Measurements from ENCODE around the gene LHX2.

The LHX2 gene

DNA sequence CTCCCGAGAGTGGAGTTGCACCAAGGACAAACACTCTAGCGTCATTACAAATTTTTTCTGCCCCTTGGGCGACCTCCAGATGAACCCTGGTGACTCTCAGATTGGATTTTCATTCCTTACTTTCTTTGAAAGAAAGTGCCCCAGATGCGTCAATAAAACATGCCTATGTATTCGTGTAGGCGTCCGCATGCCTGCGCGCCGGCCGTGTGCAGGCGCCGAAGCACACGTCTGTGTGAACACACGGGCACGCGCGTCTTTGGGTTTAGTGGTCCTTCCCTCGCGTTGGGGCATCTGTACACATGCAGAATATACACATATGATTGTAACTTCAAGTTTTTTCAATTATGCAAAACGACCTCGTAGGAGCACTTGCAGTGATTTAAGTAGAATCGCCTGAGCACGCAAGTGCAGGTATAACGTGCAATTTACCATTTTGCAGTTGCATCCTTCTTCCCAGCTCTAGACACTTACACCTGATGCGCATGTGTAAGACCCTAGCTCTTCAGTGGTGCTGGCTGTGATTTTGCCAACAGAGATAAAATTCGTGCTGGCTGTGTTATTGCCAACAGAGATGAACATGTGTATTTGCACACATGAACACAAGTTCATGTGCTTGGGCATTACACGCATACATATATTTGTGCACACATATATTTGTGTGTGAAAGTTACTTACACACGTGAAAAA lies 1.9 kb upstream of the LHX2 start:
- H3K4me3 ChIP-seq (replicated peaks; ENCODE audit: low read depth, low read length) = no peak overlapping the region
- no peak for DNase-seq (ENCODE audit: low read depth)
- TF ChIP-seq, protein P1, sequence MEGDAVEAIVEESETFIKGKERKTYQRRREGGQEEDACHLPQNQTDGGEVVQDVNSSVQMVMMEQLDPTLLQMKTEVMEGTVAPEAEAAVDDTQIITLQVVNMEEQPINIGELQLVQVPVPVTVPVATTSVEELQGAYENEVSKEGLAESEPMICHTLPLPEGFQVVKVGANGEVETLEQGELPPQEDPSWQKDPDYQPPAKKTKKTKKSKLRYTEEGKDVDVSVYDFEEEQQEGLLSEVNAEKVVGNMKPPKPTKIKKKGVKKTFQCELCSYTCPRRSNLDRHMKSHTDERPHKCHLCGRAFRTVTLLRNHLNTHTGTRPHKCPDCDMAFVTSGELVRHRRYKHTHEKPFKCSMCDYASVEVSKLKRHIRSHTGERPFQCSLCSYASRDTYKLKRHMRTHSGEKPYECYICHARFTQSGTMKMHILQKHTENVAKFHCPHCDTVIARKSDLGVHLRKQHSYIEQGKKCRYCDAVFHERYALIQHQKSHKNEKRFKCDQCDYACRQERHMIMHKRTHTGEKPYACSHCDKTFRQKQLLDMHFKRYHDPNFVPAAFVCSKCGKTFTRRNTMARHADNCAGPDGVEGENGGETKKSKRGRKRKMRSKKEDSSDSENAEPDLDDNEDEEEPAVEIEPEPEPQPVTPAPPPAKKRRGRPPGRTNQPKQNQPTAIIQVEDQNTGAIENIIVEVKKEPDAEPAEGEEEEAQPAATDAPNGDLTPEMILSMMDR (IDR thresholded peaks at IDR 0.05; ENCODE audit: low read length, missing control alignments) = no peak

DNA sequence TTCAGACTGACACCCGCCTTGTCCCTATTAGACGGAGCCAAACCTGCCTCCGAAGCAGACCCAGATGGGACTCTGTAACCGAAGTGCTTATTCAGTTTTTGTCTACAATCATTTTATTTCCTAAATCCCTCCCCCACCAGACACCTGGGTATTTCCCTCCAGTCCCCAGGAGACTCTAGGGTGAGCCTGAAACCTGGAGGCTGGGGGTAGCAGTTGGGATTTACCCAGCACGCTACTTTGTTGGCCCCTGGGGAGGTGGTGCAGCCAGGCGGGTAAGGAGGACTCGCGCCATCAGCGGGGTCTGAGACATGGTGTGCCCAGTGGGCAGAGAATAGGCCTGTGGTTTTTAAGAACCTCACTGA lies 1.3 kb upstream of the LHX2 start:
- DNase-seq (ENCODE audit: low read depth) = no peak
- TF ChIP-seq, protein P1 (IDR thresholded peaks at IDR 0.05; ENCODE audit: low read length, missing control alignments) = no peak
- H3K4me3 ChIP-seq (replicated peaks; ENCODE audit: low read depth, low read length) = no peak overlapping the region

DNA sequence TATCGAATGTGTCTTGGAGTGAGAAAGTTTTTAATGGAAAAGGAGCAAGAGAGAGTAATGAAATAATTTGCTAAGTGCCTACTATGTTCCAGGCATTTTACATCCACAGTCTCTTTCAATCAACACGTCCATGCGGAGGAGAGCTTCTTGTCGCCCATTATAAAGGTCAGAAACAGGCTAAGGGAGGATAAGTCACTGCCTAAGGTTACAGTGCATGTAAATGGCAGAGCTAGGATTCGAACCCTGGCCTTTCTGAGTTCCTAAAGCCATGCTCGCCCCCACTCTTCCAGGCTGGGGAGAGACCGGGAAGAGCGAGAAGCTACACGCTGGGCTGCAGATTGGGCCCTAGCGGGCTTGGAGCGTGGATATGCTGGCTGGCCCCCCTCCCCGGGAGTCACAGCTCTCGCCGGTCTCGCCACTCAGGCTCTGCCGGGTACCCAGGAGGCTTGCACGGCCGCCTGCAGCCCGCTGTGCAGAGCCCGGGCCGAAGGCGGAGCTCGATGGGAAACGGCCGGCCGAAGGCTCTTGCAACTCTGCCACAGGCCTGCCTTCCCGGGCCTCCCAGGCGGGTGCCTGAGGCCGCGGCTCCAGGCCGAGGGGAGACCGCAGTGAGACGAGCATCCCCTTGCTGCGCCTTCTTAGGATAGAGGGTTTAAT lies 775 bp upstream of the LHX2 start:
- peak overlapping the region; percentile 25 for H3K4me3 ChIP-seq (replicated peaks; ENCODE audit: low read depth, low read length)
- DNase-seq (ENCODE audit: low read depth) = peak; percentile 28
- TF ChIP-seq, protein P1 (IDR thresholded peaks at IDR 0.05; ENCODE audit: low read length, missing control alignments) = no peak

DNA sequence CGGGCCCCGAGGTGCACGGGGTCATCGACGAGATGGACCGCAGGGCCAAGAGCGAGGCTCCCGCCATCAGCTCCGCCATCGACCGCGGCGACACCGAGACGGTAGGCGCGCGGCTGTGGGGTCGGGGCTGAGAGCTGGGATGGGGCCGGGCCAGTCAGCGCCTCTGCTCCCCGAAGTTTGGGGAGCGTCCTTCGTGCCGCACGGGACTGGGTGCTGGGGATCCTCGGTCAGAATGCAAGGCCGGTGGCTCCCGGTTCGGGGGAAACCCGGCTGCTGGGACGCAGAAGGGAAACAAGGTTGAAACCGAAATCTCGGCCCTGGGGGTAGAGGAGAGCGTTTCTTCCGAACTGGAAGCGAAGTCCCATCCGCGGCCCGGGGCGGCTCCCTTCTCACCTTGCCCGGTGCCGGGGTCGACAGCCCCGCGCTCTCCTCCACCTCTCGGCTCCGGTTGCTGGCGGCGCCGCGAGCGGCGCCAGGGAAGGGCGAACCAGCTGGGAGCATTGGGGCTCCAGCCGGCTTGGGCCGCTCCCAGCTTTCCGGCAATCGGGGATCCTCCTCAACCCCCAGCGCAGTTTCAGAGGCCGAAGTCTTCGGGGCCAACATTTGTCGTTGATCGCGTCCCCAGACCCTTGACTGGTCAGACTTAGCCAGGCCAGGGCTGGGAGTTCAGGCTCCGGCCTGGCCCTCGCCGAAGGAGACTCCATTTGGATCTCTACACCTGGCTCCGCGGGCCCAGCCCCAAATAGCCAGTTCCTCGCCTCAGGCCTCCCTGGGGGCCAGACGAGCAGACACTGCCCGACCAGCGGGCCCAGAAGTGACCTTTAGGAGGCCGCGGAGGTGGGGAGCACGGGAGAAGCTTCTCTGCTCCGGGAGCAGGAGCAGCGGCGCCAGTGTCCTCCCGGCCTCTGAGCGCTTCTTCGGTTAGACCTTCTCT lies 1.1 kb downstream of the LHX2 start:
- no peak overlapping the region for H3K4me3 ChIP-seq (replicated peaks; ENCODE audit: low read depth, low read length)
- no peak for DNase-seq (ENCODE audit: low read depth)
- TF ChIP-seq, protein P1 (IDR thresholded peaks at IDR 0.05; ENCODE audit: low read length, missing control alignments) = no peak

DNA sequence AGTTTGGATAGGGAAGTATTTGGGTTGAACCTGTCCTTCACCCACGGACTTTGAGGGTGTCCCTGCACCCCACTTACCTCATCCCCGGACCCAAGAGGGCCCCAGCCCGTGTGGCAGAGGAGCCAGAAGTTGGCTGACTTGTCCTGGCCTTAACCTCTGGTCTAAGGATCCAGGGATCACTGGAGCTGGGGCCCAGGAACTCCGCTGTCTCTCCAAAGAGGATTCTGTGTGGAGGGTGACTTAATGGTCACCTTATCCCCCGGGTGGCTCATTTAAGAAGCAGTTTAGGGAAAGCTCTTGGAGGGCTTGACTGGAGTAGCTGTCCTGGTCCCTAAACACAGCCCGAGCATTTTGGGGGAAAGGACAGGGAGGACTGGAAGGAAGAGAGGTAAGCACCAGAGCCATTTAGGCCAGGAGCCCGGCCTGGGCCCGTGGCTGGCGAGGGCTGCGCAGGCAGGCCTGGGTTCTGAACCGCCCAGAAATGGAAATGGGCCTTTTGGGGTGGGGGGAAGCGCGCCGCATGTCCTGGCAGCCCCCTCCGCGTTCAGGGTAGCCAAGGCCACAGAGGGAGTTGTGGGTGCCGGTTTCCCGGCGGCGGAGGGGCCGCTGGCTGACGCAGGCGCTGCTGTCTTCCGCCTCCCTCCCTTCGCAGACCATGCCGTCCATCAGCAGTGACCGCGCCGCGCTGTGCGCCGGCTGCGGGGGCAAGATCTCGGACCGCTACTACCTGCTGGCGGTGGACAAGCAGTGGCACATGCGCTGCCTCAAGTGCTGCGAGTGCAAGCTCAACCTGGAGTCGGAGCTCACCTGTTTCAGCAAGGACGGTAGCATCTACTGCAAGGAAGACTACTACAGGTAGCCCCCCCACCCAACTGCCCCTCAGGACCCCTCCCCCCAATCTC lies 2.0 kb downstream of the LHX2 start:
- DNase-seq (ENCODE audit: low read depth) = no peak
- TF ChIP-seq, protein P1 (IDR thresholded peaks at IDR 0.05; ENCODE audit: low read length, missing control alignments) = no peak
- H3K4me3 ChIP-seq (replicated peaks; ENCODE audit: low read depth, low read length) = no peak overlapping the region
